GM13977 (cell line): Measurements from ENCODE around the gene RELCH.
A peak's percentile ranks its signal among the peaks of the same experiment; 100 is the strongest.

Experiments
- DNase-seq: peaks from one replicate; pipeline ENCODE4 v3.0.0; 2012; ENCODE audit warnings: low spot score
- in situ Hi-C: fragments of 300-500 bp; cut with MboI; formaldehyde crosslinking; loops from one replicate; pipeline ENCODE4 v1.12.0; 2022; ENCODE audit warnings: low sequenced_read_pairs, low pct_unique_long_range_greater_than_20kb, mixed read lengths, inconsistent platforms; ENCODE audit not compliant: unreplicated experiment
- TF ChIP-seq, protein P1 (sequence below): IDR thresholded peaks from 2 replicates; pipeline ENCODE4 v1.5.1; 2012; ENCODE audit warnings: mild to moderate bottlenecking, control low read depth; ENCODE audit not compliant: insufficient read depth; ENCODE audit errors: extremely low read depth, missing control alignments

The RELCH gene

DNA sequence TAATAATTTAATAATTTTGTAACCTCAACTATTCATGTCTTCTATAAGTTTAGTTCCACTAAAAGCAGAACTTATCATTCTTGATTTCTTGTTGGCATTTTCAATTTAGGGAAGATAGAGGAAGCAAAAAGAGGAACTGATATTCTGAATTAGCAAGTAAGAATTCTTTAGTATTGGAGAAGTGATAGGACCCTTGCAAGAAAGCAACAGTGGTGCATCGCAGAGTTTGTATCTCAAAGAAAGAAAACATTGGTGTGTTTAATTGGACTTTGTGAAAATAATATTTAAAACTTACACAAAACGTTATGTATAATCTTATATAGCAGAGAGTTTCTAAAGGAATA is 101.6 kb downstream of the RELCH start:
- TF ChIP-seq, protein P1, sequence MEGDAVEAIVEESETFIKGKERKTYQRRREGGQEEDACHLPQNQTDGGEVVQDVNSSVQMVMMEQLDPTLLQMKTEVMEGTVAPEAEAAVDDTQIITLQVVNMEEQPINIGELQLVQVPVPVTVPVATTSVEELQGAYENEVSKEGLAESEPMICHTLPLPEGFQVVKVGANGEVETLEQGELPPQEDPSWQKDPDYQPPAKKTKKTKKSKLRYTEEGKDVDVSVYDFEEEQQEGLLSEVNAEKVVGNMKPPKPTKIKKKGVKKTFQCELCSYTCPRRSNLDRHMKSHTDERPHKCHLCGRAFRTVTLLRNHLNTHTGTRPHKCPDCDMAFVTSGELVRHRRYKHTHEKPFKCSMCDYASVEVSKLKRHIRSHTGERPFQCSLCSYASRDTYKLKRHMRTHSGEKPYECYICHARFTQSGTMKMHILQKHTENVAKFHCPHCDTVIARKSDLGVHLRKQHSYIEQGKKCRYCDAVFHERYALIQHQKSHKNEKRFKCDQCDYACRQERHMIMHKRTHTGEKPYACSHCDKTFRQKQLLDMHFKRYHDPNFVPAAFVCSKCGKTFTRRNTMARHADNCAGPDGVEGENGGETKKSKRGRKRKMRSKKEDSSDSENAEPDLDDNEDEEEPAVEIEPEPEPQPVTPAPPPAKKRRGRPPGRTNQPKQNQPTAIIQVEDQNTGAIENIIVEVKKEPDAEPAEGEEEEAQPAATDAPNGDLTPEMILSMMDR: no peak
- in situ Hi-C loops: no loop called here
- no peak for DNase-seq

DNA sequence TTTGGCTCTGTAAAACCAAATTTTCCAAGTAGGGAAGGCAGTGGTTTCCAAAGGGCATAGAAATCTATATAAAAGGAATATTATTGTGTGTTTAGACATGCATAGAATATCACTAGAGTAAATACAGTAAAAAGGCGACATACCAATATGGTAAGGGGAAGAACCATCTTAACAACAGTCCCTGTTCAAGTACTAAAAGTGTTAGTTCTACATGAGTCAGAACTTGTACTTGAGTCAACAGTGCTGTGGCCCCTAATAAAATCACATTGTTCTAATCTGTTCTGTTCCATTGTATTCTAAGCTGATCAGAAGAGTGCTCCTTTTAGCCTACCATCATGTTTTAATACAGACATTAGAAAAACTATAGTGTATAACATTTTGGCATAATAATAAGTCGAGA is 102.0 kb downstream of the RELCH start:
- TF ChIP-seq, protein P1: no peak
- in situ Hi-C loops: no loop called here
- peak; percentile 32 for DNase-seq

- TF ChIP-seq, protein P1: no peak
- in situ Hi-C loops: no loop called here
- DNase-seq: no peak
These were observed 107.0 kb downstream of the RELCH start for GRCh38 chr18:62294073-62294472.

DNA sequence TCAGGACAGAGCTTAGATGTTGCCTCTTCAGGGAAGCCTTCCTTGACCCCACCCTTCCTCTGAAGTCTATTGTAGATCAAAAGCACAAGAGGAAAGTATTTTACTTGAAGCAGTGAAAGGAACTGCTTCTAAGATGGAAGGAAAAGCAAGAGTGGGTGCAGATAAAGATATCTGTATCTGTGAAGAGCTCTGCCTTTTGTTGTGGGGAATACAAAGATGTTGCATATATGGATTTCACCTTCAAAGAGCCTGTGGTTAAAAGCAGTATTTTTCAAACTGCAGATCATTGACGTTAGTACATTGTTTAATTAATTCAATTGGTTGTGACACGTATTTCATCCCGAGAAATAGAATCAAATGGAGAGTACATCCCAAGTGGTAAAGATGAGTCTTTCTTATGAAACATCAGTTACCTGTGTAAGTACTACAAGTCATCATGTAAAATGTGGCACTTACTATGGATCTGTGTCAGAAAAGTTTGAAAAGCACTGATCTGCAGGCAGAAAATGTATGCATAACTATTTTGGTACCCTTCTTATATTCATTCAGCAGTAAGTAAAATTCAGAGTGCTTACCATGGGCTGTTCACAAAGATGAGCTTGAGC is 113.4 kb downstream of the RELCH start:
- no peak for DNase-seq
- TF ChIP-seq, protein P1: no peak
- in situ Hi-C loops: no loop called here

DNA sequence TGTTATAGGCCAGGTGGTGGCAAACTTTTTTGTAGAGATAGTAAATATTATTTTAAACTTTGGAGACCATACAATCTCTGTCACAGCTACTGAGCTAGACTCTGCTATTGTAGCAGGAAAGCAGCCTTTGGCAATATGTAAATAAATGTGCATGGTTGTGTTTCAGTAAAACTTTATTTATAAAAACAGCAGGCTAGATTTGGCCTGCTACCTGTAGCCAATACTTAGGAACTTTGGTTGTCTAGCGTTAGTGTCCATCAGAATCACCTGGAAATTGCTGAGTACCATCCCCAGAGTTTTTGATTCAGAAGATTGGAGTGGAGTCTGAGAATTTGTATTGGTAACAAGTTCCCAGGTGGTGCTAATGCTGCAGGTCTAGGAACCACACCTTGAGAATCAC is 114.3 kb downstream of the RELCH start:
- no peak for DNase-seq
- TF ChIP-seq, protein P1: no peak
- in situ Hi-C loops: no loop called here

GRCh38 chr18:62312851-62313250 is 125.8 kb downstream of the RELCH start:
- TF ChIP-seq, protein P1: no peak
- no peak for DNase-seq
- in situ Hi-C loops: no loop called here
